ENCODE measurements around the gene ANO9. TPM values are rescaled to one million over a fixed set of nuclear protein-coding genes. Genes with fewer than 3 reads are reported as not detected.

Gene ANO9
- total RNA-seq, 2 donors from 2014 or later, result 141 to 180 TPM

GRCh38 chr11:380996-381395 is 60.8 kb downstream of the ANO9 start:
- DNase-seq (no peak), ATAC-seq (no peak)
- intact Hi-C loops (cut with DNase I, micrococcal nuclease), result no loop called here

DNA sequence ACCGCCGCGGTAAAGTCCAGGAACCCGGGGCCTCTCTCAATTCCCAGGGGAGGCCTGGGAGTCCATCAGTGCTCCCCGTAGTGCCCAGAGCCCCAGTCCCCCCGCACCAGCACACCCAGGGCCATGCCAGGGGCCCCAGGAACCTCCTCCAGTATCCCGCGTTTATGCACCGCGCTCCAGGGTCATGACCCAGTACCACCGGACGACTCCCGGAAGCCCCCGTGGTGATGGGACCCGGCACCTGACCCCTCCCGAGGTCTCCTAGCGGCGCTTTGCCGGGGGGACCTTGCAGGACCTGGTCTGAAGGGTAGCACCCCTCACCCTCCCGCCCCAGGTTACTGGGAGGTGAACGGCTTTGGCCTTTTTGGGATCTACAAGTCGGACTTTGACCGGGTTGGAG is 61.3 kb downstream of the ANO9 start:
- ATAC-seq (no peak), DNase-seq (no peak)
- intact Hi-C loops (cut with DNase I, micrococcal nuclease), result no loop called here

DNA sequence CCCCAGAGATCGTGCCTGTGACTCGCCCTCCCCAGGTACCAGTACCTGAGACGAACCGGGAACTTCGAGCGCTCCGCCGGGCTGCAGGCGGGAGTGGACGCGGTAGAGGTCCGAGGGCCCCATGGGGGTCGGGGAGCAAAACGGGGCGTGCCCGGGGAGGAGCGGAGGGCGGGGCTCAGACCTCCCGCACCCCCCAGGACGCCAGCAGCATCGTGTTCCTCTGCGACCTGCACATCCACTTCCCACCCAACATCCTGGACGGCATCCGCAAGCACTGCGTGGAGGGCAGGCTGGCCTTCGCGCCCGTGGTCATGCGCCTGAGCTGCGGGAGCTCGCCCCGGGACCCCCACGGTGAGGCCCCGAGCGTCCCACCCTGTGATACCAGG is 61.7 kb downstream of the ANO9 start:
- no peak for DNase-seq
- intact Hi-C loops (cut with DNase I, micrococcal nuclease), result no loop called here
- ATAC-seq, result no peak

- DNase-seq, result no peak
- no peak for ATAC-seq
- intact Hi-C loops (cut with DNase I, micrococcal nuclease), result no loop called here
Observed at GRCh38 chr11:379205-380094, 62.4 kb downstream of the ANO9 start.

GRCh38 chr11:377883-378500 is 63.8 kb downstream of the ANO9 start:
- no peak for DNase-seq
- intact Hi-C loops (cut with DNase I, micrococcal nuclease), result no loop called here
- no peak for ATAC-seq

DNA sequence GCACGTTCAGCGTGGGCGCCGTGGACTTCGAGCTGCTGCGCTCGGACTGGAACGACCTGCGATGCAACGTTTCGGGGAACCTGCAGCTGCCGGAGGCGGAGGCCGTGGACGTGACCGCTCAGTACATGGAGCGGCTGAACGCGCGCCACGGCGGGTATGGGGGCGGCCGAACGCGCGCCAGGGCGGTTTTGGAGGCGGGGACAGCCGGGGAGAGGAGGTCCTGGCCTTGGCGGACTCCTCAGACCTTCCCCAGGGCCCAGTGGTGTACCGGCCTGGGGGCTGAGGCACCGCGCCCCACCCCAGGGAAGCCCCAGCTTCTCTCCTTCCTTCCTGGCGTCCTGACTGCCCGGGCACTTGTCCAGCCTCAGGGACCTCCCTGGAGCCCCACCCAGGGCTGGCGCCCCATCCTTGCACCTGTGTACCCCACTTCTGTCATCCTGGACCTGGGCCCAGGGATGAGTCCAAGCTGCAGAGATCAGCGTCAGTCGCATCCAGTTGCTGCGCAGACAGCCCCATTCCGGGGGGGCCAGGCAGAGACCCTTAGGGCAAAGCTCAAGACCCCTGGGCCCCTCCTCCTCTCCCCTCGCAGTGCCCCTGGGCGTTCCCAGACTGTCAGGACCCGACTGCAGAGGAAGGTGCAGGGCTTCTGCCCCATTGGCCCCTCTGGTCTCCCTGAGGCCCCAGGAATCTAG is 64.5 kb downstream of the ANO9 start:
- intact Hi-C loops (cut with DNase I, micrococcal nuclease), result no loop called here
- DNase-seq (no peak), ATAC-seq (no peak)

DNA sequence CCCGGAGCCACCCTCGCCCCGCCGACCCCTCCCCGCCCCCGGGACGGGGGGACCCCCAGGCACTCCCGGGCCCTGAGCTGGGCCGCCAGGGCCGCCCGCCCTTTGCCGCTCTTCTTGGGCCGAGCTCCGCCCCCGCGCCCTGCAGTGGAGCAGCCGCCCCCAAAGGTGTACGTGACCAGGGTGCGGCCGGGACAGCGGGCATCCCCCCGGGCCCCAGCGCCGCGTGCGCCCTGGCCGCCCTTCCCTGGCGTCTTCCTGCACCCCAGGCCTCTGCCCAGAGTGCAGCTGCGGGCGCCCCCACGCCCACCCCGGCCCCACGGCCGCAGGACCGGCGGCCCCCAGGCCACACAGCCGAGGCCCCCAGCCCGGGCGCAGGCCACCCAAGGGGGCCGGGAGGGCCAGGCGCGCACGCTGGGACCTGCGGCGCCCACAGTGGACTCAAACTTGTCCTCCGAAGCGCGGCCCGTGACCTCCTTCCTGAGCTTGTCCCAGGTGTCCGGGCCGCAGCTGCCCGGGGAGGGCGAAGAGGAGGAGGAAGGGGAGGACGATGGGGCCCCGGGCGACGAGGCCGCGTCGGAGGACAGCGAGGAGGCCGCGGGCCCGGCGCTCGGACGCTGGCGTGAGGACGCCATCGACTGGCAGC is 65.2 kb downstream of the ANO9 start:
- no peak for DNase-seq
- intact Hi-C loops (cut with DNase I, micrococcal nuclease), result no loop called here
- no peak for ATAC-seq

- intact Hi-C loops (cut with DNase I, micrococcal nuclease), result no loop called here
- no peak for DNase-seq
- ATAC-seq, result no peak
Observed at GRCh38 chr11:375065-376025, 66.5 kb downstream of the ANO9 start.

- no peak for ATAC-seq
- intact Hi-C loops (cut with DNase I, micrococcal nuclease), result no loop called here
Observed at GRCh38 chr11:373716-374551, 67.9 kb downstream of the ANO9 start.

DNA sequence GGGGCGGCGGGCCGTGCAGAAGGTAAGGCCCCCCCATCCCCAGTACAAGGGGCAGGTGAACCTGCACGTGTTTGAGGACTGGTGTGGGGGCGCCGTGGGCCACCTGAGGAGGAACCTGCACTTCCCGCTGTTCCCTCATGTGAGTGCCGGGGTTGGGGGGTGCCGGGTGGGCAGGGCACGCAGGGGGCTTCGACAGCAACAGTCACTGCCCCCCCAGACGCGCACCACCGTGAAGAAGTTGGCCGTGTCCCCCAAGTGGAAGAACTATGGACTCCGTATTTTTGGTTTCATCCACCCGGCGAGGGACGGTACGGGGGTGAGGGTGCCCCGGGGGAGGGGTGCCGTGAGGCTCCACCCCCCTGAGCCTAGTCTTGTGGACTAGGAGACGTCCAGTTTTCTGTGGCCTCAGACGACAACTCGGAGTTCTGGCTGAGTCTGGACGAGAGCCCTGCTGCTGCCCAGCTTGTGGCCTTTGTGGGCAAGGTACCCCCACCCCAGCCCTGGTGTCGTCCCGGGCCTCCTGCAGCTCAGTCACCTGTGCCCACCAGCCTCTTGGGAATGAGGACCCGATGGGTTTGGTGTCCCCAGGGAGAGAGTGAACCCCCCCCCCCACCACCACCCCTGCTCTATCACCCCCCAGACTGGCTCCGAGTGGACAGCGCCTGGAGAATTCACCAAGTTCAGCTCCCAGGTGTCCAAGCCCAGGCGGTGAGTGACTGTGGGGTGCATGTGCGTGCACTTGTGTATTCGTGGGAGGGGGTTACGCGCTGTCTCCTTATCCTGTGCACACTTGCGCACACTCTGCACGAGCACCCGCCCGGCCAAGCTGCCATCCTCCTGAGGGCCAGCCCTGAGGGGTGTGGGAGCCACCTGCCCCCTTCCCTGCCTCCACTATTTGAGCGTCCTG is 68.7 kb downstream of the ANO9 start:
- ATAC-seq (no peak), DNase-seq (no peak)
- intact Hi-C loops (cut with DNase I, micrococcal nuclease), result no loop called here

More at GRCh38 chr11:373716-374551, 67.9 kb downstream of the ANO9 start:
- no peak for DNase-seq

DNA sequence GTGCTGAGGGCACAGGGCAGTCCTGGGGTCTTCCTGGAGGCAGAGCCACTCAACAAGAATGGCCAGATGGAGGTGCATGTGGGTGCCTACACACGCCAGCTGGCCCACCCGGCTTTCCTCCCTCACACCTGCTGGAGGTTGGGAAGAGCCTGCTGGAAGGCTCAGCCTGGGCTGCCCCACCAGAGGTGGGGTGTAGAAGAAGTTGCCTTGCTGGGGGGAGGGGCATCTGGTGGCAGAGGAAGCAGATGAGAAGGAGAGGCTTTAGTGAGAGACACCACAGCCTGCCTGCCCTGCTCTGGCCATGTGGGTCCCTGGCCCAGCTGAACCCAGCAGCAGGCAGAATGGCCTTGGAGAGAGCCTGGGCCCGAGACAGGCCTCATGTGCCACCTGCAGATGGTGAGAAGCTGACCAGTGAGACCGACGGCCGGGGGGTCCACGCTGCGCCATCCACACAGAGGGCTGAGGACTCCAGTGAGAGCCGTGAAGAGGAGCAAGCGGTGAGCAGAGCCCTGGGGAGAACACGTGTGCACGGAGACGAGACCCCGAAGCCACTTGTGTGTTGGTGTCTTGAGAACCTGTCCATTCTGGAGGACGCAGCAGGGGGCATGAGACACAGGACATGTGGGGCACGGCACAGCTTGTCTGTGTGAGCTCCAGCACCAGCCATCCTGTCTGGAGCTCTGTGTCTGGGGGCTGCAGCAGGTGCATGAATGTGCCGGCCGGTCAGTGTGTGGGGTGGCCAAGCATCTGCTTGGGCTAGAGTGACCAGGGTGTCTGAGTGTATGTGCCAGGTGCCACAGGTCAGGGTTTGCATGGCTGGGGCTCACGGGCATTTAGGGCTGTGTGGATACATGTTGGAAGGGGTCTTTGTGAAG is 69.9 kb downstream of the ANO9 start:
- no peak for DNase-seq
- intact Hi-C loops (cut with DNase I, micrococcal nuclease), result no loop called here
- ATAC-seq, result no peak

DNA sequence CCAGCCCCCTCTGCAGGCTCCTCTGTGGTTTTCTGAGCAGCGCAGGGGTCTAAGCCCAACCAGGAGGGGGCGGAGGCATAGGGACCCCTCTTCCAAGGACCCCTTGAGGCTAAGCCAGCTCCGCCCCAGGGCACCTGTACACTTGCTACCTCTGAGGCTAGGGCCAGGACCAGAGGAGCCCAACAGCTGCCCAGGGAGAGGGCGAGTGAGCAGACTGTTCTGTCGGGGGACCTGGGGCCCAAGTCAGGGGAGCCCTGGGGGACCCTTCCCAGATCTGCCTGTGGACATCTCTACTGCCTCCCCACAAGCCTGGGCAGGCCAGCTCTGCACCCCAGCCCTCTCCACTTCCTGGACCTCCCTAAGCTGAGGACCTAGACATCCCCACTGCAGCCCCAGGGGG is 70.8 kb downstream of the ANO9 start:
- intact Hi-C loops (cut with DNase I, micrococcal nuclease), result no loop called here
- ATAC-seq, result no peak

GRCh38 chr11:370070-370941 is 71.5 kb downstream of the ANO9 start:
- DNase-seq (no peak), ATAC-seq (no peak)
- intact Hi-C loops (cut with DNase I, micrococcal nuclease), result no loop called here

More for the DNA sequence above, 70.8 kb downstream of the ANO9 start:
- no peak for DNase-seq

DNA sequence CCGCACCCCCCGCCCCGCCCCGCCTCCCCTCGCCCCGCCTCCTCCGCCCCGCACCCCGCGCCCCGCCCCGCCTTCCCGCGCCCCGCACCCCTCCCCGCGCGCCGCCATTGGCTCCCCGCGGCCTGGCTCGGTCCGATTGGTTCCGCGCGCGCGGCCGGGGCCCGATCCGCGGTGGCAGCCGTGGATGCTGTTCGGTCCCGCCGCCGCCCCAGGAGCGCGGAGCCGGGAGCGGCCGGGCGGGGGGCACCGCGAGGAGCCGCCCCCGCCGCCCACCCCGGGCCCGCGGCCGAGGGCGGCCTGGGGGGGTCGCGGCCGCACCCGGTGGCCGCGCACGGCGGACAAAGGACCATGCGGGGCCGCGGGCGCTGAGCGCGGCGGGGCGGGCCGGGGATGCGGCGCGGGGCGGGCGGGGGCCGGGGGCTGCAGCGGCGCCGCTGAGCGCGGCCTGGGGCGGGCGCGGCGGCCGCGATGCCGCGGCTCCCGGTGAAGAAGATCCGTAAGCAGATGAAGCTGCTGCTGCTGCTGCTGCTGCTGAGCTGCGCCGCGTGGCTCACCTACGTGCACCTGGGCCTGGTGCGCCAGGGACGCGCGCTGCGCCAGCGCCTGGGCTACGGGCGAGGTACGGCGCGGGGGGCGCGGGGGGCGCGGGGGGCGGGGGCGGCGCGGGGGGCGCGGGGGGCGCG is 72.3 kb downstream of the ANO9 start, which contains the start of gene B4GALNT4:
Gene B4GALNT4 (plus strand): TSS at position 164 of the 683 bp plus-strand sequence. CDS start 305 bp downstream, at position 469.
- intact Hi-C loops (cut with DNase I, micrococcal nuclease), result loop anchor here in 1 of 2 donors (10.0 kb wide), 1 partner anchor 115 kb away; no protein-coding TSS in a partner anchor
- ATAC-seq, result no peak
- DNase-seq, result no peak
